Colonic mucosa (tissue), 4 donors: ENCODE measurements around the gene MKLN1. TPM values are rescaled to one million over a fixed set of nuclear protein-coding genes. Genes with fewer than 3 reads are reported as not detected.

ENCODE experiments used
- DNase-seq: peaks from one replicate; pipeline ENCODE4 v3.0.0-alpha.2; 2020
- H3K27ac ChIP-seq: fragments of 200-600 bp; one replicate; pipeline ENCODE4 v1.8.0; 2021
- H3K27me3 ChIP-seq: fragments of 200-600 bp; one replicate; pipeline ENCODE4 v1.8.0; 2021
- H3K36me3 ChIP-seq: fragments of 200-600 bp; one replicate; pipeline ENCODE4 v1.8.0; 2021
- H3K4me1 ChIP-seq: fragments of 200-600 bp; one replicate; pipeline ENCODE4 v1.8.0; 2021; ENCODE audit warnings: mild to moderate bottlenecking
- H3K4me3 ChIP-seq: fragments of 200-600 bp; one replicate; pipeline ENCODE4 v1.8.0; 2021
- H3K9ac ChIP-seq, 2 donors: one replicate each; pipeline ENCODE4 v1.7.0; 2013; ENCODE audit warnings: control low read depth in 2 of 2, low read depth in 2 of 2, low read length in 2 of 2
- H3K9me3 ChIP-seq: fragments of 200-600 bp; one replicate; pipeline ENCODE4 v1.8.0; 2021
- CTCF ChIP-seq: fragments of 200-600 bp; IDR thresholded peaks from one replicate; pipeline ENCODE4 v1.8.0; 2022; ENCODE audit warnings: antibody characterized with exemption, mild to moderate bottlenecking
- intact Hi-C: fragments of 100-400 bp; cut with DNase I; formaldehyde crosslinking; loops from one replicate; pipeline ENCODE4 v1.14.1; 2022
- total RNA-seq, 2 donors: library from RNA; stranded (reverse); fragmentation: NEBNext Ultra II Directional in 1 of 2; extraction: Animal tissue kit (Norgen Biotek cat#: 25700) in 1 of 2; gene quantifications; one replicate each; pipeline ENCODE4 v1.2.1, GENCODE V29; 2021
- donor health status: healthy.
- donor health status: DM: no; HTN: no; CAD: no.
- donor health status: DM: no; HTN: no; CAD: no.

The MKLN1 gene
- total RNA-seq, 2 donors from 2014 or later, result 35.1 to 48.7 TPM

- Histone ChIP-seq H3K27me3 (no peaks in the 10 kb centered on the region), H3K27ac (no peak overlapping the region), H3K36me3 (no peaks in the 10 kb centered on the region), H3K9ac (no peak overlapping the region), H3K4me1 (no peaks in the 10 kb centered on the region), H3K4me3 (no peak overlapping the region), H3K9me3 (no peaks in the 10 kb centered on the region)
- no peak for DNase-seq
- intact Hi-C loops, result no loop called here
- TF ChIP-seq CTCF, result no peak
Measured at GRCh38 chr7:131385039-131385605, 57.4 kb downstream of the MKLN1 start.

DNA sequence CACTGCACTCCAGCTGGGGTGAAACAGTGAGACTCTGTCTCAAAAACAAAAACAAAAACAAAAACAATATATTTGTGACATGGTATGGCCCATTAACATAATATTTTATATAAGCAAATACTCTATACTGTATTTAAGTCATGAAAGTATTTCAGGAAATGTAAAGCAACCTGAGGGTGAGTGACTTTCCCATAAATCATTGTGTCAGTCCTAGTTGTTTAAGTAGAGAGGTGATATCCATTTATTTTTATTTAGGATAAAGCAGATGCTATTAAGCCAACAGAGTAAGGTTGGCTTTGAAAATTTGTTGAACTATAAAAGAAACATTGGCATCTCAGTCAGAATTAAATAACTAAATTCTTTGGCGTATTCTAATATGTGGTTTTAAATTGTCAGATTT, 60.5 kb downstream of the MKLN1 start:
- no peak for TF ChIP-seq CTCF
- no peak overlapping the region for H3K9ac ChIP-seq
- no peaks in the 10 kb centered on the region for H3K4me1 ChIP-seq
- no peaks in the 10 kb centered on the region for H3K27me3 ChIP-seq
- intact Hi-C loops, result no loop called here
- H3K4me3 ChIP-seq, result no peak overlapping the region
- H3K9me3 ChIP-seq, result no peaks in the 10 kb centered on the region
- H3K27ac ChIP-seq, result no peak overlapping the region
- H3K36me3 ChIP-seq, result no peaks in the 10 kb centered on the region
- DNase-seq, result no peak

- H3K4me3 ChIP-seq, result no peak overlapping the region
- H3K9me3 ChIP-seq, result no peaks in the 10 kb centered on the region
- TF ChIP-seq CTCF, result no peak
- H3K4me1 ChIP-seq, result no peaks in the 10 kb centered on the region
- H3K9ac ChIP-seq, result no peak overlapping the region
- DNase-seq, result no peak
- H3K27me3 ChIP-seq, result no peaks in the 10 kb centered on the region
- intact Hi-C loops, result no loop called here
- no peak overlapping the region for H3K27ac ChIP-seq
- no peaks in the 10 kb centered on the region for H3K36me3 ChIP-seq
Measured at GRCh38 chr7:131390275-131390674, 62.6 kb downstream of the MKLN1 start.

GRCh38 chr7:131391145-131391544, 63.5 kb downstream of the MKLN1 start:
- Histone ChIP-seq H3K27me3 (no peaks in the 10 kb centered on the region), H3K4me3 (no peak overlapping the region), H3K4me1 (no peaks in the 10 kb centered on the region), H3K27ac (no peak overlapping the region), H3K9ac (no peak overlapping the region), H3K9me3 (no peaks in the 10 kb centered on the region), H3K36me3 (no peaks in the 10 kb centered on the region)
- DNase-seq, result no peak
- intact Hi-C loops, result no loop called here
- TF ChIP-seq CTCF, result no peak

DNA sequence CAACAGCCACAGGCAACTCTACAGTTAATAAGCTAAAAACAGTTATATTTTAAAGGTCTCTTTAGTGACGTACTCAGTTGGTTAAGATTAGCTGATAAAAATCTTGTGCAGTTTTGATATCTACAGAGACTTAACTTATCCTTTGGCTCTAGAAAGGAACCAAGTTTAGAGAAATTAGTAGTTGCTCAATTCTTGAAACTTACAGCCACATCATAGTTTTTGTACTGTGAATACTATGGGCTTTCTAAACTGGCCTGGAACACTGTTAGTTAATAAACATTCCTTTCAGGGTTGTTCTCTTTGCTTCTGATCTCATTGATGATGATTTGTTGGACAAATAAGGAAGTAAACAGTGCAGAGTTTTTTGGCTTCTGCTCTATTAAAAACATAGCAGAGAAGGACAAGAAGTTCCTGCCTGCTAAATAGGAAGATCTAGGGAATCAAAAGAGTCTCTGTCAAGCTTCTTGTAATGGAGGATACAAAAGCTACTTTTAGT, 73.1 kb downstream of the MKLN1 start:
- TF ChIP-seq CTCF, result no peak
- Histone ChIP-seq H3K36me3 (no peaks in the 10 kb centered on the region), H3K9me3 (no peaks in the 10 kb centered on the region), H3K27me3 (no peaks in the 10 kb centered on the region), H3K27ac (no peak overlapping the region), H3K9ac (no peak overlapping the region), H3K4me1 (no peaks in the 10 kb centered on the region), H3K4me3 (no peak overlapping the region)
- intact Hi-C loops, result no loop called here
- no peak for DNase-seq
